Stimulated activated CD8-positive, alpha-beta memory T cell treated with anti-CD3 and anti-CD28 coated beads, Interleukin-7, amount 100 ng/mL, for 1 hour (primary cell): ENCODE measurements around the gene STK24.

Source experiments
- DNase-seq, 2 donors: peaks; one replicate each; pipeline ENCODE4 v3.0.0-alpha.2; 2020; ENCODE audit warnings: low read depth in 2 of 2

STK24 gene

DNA sequence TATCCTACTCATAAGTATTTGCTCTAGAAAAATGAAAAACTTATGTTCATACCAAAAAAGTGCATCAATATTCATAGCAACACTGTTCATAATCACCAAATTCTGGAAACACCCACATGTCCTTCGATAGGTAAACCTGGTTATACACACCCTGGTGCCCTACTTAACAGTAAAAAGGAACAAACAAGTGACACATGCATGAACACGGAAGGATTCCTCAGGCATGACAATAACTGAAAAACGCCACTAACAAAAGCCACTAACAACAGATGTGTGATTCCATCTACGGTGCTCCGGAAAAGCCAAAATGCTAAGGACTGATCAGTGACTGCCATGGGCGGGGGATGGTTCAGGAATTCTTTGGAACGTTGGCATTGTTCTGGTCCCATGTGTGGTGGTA lies 65.5 kb downstream of the STK24 start:
- no peak for DNase-seq

DNA sequence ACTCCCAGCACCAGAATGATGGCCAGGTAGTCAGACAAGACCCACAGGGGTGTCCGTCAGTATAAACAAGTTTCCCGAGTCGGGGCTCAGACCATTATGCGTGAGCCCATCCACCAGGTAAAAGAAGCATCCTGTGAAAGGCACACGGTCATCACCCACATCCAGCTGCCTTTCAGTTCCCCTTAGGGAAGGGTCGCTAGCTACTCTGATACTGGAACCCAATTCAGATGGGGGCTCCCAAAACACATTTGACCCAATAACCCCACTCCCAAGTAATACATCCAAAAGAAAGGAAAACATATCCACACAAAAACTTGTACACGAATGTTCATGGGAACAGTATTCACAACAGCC lies 66.8 kb downstream of the STK24 start:
- DNase-seq: no peak

DNA sequence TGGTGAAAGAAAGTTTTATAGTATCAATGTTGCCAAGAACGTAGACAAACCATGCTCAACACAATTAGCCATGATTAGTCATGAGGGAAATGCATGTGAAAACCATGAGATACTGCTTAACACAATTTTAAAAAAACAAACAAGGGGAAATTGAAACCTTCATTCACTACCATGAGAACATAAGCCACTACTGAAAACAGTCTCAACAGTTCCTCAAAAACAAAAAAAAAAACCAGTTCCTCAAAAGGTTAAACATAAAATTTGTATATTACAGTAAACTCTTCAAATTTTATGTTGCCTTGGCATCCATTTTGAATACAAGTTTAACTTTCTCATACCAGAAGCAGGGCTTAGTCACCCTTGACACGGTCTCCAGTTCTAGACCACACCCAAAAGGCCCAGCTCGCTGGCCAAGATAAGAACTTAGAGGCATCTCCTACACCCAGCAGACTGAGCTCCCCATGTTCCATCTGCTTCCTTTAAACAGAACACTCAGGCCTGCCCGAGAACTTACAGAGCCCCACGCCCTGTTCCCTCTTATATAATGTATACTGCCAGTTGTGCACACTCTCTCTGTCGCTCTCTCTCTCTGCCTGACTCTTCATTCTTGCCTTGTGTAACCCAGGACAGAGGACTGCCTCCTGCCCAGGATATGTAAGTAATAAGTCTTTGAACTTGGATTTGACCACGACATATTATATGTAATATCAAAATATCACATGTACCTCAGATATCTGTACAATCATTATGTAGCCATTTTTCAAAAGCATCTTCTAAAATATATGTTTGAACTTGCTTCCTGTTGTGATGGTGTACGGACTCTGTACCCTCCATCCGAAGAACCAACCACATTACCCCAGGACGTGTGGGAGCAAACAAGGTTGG lies 67.4 kb downstream of the STK24 start:
- no peak for DNase-seq

DNA sequence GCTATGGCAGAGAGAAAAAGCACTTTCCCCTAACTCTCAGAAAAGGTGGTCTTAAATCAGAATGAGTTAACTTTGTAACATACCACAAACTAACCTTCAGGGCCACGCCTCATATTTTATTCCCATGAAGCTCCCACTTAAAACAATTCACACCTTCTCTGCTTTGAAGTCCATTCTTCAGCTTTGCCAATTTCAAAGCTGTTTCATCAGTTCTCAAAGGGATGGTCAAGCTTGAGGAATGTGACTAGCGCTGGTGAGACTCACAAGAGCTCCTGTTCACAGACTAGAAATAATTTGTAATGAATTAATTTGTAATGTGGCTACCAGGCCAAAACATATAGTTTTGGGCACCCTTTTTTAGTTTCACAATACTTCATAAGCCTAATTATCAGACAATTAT lies 68.2 kb downstream of the STK24 start:
- DNase-seq: no peak

DNA sequence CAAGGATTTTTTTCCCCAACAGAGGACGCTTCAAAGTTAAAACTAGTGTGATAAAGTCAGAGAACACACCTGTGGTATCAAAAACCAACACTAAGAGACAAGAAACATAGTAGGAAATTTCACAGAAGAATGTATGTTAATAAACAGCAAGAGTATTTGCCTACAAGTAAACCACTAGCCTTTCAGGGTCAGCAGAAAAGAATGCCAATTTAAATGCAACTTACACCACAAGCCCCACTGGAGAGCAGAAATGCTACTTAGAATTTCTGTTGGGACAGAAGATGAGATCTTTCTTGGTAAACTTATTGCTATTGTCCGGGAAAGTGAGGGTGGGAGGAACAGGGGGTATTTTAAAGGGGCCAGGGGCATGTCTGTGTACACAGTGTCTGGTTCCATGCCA lies 68.6 kb downstream of the STK24 start:
- no peak for DNase-seq

DNA sequence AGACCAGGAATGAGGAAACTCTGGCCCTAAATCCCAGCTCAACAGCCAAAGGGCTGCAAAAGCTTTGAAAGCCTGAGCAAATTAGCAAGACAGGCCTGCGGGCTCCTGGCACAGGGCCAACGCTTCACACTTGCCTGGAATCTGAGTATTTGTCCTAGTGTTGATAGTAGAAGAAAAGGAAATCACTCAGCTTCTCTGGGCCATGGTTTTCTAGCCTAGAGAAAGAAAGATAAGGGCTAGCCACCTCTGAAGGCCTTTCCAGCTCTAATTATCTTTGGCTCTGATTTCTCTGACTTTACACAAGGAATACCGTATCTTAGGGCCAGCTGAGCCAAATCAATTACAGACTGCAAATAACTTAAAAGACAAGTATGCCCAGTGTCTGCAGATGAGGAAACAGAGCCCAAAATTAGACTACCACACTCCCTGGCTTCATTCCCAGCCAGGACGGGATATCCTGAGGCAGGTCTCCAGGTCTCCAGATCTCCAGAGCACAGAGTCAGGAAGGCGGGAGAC lies 69.6 kb downstream of the STK24 start:
- DNase-seq: no peak

DNA sequence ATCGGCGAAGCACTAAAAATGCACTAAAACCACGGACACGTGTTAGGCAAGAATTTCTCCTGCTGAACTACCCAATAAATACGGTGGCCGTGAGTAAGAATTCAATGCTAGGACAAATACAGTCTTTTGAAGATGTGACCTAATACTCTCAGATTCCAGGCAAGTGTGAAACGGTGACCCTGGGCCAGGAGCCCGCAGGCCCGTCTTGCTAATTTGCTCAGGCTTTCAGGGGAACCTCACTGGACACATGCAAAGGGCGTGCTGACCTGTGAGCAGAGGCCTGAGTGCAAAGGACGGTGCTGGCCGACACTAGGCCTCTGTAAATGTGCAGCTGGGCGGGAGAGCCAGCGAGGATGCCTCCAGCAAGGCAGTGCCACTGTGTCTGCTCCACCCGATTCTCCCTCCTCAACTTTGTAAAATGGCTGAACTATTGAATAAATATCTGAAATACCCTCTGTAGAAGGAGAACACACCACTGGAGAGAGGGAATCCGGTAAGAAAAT lies 70.1 kb downstream of the STK24 start:
- DNase-seq: no peak

DNA sequence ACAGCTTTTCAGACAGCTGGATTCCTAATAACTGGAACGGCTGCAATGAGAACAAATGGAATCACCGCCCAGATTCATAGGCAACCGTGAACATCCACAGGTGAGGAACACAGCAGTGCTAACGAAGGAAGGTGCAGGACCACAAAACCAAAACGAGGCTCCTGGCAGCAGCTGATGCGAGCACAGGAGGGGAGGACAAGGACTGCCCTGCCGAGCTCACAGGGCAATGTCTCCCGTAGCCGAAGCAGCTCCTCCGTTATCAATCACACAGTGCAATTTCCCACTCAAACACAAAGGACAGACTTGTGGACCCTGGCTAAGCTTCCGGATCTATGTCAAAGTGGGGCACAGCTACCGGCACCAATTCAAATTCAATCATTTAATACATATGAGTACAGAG lies 70.6 kb downstream of the STK24 start:
- DNase-seq: no peak

DNA sequence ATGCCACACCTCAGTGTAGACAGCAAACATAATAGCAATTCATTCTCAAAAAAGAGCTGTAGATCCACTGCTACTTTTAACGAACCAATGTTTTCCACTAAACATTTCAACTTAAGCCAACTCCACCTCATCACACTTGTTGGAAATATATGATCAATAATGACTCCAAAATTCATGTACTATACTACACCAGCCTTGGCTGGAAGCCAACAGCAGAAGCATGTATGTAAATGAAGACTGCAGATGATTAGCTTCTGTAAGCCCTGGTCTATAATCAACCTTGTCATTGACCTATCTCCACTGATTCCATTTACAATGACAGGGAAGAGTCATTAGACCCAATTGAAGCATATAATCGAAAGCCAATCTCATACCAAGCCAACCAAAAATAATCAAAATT lies 71.7 kb downstream of the STK24 start:
- no peak for DNase-seq

DNA sequence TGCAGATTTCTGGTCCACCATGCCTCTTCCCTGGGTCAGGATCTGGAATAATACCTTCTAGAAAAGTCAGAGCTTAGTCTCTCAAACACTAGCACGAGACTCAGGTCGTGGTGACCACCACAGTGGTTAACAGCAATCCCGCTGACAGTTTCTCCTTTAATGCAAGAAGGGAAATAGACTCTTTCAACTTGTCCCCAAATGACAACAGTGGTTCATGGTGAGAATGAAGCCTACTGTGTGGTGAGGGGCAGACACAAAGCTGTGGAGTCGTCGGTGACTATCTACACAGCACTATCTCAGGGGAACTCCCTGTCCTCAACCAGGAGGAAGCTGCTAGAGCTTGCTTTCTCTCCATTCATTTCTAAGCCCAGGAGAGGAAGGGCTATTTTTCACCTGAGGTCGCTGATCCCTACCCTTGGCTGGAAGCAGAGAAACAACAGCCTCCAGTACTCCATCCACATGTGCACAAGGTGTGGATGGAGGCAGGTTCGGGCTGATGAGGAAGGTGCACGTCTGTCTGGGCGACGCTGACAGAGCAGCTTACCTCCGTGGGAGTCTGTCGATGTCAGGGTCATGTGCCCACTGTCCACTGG lies 72.4 kb downstream of the STK24 start:
- no peak for DNase-seq

DNA sequence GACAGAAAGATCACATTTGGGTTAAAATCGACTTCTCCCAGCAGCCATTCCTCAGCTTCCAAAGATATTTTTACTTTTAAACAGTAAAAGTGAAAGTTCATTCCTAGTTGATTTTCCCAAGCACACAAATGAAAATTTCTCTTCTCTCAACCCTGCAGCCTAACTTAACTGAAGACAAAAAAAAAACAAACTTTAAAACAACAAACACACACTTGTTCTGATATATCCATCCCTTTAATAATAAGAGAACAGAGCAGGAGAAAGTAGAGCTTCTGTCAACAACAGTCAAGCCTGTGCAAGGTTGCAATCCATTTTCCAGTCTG lies 72.9 kb downstream of the STK24 start:
- no peak for DNase-seq

DNA sequence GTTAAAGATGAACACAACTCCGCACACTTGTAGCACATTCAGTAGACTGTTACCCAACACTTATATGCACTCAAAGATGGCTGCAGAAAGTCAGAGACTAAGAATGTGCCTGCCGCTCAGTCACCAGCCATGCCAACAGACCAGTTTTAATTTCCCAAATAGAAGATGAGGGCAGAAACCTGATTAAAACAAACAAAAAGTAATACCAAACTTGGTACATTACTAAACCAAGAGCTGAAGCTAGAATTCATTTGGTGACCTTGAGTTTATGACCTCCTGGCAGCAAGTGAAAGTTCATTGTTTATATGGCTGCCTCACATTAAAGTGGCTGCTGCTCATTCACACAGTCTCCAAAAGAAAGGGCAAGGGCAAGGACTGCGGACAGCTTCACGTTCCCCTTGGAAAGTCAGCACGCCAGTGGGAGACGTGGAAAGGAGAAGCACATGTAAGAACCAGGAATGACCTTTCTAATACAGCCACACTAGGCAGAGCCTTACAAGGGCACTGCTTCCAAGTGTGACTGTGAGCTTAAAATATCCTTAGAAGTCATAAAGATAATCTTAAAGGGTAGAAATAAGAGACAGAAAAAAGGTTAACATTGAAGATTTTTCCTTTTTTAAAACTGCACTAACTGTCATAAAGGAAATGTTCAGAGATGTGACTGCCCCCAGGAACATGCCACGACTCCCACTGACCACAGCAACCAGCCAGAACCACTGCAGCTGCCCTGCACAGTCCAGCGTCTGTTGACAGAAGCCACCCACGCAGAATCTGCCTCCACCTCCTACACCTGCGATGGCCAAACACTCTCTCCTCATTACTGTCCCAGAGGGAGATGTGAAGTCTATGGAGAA lies 73.5 kb downstream of the STK24 start:
- DNase-seq: no peak

DNA sequence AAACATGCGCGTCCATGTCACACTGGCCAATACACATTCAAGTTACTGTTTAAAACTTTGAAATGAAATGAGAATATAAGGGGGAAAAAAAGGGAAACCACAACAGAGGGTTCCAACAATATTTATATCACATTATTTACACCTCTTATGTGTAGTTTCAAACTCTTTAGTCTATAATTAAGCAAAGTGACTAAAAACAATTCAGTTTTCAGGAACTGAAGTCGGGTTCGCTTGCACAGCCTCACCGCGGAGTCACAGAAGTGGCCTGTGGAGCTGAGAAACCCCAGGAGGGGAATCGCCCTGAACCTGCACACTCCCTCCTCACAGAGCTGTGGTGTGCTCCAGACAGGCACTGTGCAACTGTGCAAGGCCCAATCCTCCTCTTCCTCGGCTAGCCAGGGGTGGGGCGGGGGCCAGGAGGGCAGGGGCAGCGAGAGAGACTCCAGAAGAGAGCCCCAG lies 75.9 kb downstream of the STK24 start:
- DNase-seq: no peak

DNA sequence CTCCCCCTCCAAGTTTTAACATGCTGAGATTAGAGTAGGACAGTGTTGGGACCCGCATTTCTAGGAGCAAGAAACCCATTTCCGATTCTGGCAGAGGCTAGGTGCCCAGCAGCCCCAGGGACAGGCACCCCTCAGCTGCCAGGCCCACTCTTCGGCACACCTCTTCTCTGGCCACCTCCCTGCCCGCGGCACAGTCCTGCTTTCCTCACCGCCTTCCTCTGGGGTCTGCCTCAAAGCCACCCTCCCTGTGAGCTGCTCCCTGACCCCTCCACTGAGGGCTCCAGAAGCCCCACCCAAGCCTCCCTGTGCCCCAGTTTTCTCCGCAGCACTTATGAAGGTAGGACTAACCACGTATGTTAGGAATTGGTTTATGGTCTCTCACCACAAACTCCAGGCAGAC lies 79.9 kb downstream of the STK24 start:
- no peak for DNase-seq

DNA sequence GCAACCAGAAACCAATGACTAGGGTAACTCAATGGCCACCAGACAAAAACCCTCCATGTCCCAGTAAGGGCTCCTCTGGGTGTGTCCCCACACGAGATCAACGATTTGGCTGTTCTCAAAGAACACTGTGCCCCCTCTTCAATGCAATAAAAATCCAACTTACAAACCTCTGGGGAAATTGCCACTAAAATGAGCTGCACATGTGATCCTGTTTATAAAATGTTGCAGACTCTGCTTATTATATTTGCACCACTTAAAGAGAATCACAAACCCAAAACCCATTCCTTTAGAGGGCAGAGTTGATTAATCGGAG lies 80.5 kb downstream of the STK24 start:
- no peak for DNase-seq

DNA sequence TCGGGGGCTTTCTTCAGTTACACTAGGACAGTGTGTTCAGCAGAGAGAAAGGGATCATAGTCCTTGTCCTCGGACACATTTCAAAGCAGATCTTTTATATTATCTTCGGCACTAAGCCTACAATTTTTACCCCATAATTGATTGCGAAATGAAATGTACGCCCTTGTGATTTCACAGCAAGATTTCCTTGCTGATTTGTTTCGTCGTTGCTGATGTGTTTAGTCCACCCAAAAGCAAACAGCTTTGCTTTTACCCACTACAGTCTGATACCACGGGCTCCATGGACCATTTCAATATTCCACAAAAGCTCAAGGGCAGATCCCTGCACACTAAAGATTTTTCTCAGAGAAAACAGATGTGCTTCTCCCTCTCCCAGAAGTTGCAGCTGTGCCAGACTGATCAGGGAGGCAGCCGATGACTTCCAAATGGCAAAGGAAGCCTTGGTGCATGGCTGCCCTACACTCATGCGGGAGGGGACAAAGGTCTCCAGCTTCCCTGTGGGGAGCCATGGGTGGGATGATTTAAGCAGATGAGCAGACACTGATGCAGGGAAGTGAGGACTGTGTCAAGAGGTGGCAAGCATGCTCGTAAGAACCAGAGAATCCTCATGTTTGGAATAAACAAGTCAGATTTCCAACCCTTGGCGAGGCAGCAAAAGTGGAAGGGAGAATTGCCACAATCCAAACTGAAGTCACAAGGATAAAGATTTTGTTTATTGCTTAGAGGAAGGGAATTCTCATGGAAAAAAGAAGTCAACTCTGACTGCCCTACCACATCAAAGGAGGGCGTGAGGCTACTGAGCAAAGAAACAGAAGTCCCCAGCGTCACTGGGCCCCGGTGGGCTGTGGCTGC lies 81.1 kb downstream of the STK24 start:
- no peak for DNase-seq

DNA sequence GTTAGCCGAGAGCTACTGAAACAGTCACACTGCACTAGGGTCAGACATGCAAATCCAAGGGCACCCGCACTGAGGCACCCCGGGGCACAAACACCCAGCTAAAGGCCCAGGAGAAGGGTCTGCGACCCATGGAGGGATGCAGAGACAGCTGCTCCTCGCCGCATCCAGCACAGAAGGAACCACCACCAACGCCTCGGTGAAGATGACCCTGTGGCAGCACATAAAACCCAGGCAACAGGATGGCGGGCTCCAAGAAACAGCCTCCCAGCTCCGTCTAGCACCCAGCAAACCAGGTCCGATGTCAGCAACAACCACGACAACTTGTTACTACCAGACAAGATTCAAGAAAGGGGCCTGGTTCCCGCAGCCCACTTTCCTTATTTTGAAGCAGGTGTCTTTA lies 82.1 kb downstream of the STK24 start:
- no peak for DNase-seq

DNA sequence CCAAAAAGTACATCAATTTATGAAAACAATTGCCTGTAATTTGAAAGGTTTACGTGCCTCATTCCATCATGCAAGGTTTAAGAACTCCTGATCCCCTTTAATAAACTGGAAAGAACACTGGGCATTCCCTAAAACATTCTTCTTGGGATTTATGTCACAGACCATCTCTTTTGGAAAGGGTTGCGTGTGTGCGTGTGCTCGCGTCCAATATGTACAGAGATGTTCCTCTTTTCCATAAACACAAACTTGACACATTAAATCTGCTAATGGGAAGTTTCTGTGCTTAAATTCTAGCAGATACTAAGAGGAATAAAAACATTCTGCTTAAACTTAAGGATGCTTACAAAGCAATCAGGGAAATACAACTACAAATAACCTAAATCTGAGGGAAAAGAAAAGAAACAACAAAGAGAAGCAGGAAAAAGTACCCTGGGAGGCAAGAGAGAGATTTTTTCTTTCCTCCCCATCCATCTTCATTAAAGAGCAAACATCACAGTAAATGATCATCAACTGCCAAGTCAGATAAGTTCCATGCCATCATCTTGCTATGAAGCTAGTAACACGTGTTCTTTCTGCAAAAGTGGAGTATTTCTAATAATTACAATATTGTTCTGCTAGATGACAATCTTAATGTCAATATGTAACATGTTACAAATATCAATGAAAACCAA lies 83.7 kb downstream of the STK24 start:
- no peak for DNase-seq

DNA sequence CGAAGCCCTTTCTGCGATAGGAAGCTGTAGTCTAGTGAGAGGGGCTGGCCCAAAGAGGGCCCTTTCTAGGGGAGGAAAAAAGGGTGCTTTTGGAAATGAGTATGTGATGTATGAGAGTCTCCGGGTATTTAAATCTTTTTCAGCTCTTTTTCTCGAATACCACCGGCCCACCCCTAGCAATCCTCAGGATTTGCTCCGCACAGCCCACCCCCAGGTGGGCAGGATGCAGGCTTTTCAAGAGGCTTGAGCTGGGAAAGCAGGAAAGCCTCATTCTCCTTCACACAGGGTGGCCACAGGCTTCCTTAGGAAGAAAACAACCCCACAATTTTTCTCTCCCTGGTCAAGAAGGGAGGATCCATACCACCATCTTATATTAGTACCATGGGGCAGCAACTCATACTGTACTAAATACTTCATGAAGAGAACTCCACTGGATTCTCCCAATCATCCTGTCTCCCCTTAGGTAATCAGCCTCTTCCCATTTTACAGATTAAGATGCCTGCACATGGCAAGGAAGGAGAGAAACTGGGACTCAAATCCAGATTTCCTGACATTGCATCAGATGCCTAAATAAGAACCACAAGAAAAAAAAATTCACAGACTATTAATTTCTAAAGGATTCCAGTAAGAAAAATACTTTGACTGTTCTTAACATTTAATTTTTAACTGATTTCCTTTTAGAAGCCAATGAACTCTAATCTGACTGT lies 84.4 kb downstream of the STK24 start:
- DNase-seq: no peak

DNA sequence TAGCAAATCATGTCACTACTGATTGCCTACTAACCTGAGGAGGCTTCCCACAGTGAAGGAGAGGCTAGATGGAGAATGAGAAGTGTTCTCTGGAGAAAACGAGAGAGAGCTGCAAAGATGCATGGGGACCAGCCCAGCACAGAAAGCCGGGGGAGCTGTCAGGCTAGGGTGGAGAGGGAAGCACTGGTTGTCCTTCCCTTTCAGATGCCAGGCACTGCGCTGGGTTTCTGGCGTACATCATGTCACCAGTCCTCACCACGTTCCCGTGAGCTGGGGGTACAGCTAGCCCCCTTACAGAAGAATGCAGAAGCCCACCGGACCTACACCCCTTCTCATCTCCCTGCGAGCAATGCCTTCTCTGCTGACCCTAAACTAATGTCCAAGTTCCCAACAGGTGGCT lies 86.0 kb downstream of the STK24 start:
- DNase-seq: no peak
